Measurements from ENCODE around the gene KLHL24.
A peak's percentile ranks its signal among the peaks of the same experiment; 100 is the strongest.
"Not testable (repeated sequence)": the region's sequence is repeated elsewhere in the genome, so short reads cannot be mapped to it uniquely, and the experiment has no call there.

KLHL24 gene

GRCh38 chr3:183689621-183690020, 54.2 kb downstream of the KLHL24 start:
- not testable (repeated sequence) for ATAC-seq (replicated peaks; ENCODE audit: extremely low read depth, poor library complexity, severe bottlenecking); H3K27me3 Mint-ChIP-seq; DNase-seq (ENCODE audit: low spot score in 2 of 2); H3K9me3 Mint-ChIP-seq; H3K36me3 Mint-ChIP-seq (ENCODE audit: insufficient read depth); H3K27ac Mint-ChIP-seq (ENCODE audit: low read depth); H3K4me1 Mint-ChIP-seq; H3K4me3 Mint-ChIP-seq

- H3K4me3 Mint-ChIP-seq = no peak overlapping the region
- H3K9me3 Mint-ChIP-seq = no peaks in the 10 kb centered on the region
- H3K36me3 Mint-ChIP-seq (ENCODE audit: insufficient read depth) = no peaks in the 10 kb centered on the region
- no peak for DNase-seq (ENCODE audit: low spot score in 2 of 2)
- no peaks in the 10 kb centered on the region for H3K27me3 Mint-ChIP-seq
- H3K4me1 Mint-ChIP-seq = no peaks in the 10 kb centered on the region
- ATAC-seq (replicated peaks; ENCODE audit: extremely low read depth, poor library complexity, severe bottlenecking) = no peak
- H3K27ac Mint-ChIP-seq (ENCODE audit: low read depth) = no peak overlapping the region
These were observed 55.1 kb downstream of the KLHL24 start for GRCh38 chr3:183690402-183690995.

- H3K27me3 Mint-ChIP-seq = no peaks in the 10 kb centered on the region
- ATAC-seq (replicated peaks; ENCODE audit: extremely low read depth, poor library complexity, severe bottlenecking) = no peak
- peaks cover 6% of the 10 kb centered on the region for H3K4me1 Mint-ChIP-seq
- H3K27ac Mint-ChIP-seq (ENCODE audit: low read depth) = no peak overlapping the region
- DNase-seq (ENCODE audit: low spot score in 2 of 2) = no peak
- no peaks in the 10 kb centered on the region for H3K36me3 Mint-ChIP-seq (ENCODE audit: insufficient read depth)
- no peaks in the 10 kb centered on the region for H3K9me3 Mint-ChIP-seq
- H3K4me3 Mint-ChIP-seq = no peak overlapping the region
These were observed 57.0 kb downstream of the KLHL24 start for GRCh38 chr3:183692436-183692835.

- Mint-ChIP-seq H3K4me3 (no peak overlapping the region), H3K36me3 (ENCODE audit: insufficient read depth) (peaks cover 2% of the 10 kb centered on the region), H3K4me1 (peaks cover 30% of the 10 kb centered on the region), H3K27me3 (no peaks in the 10 kb centered on the region), H3K27ac (ENCODE audit: low read depth) (peak overlapping the region; percentile 51), H3K9me3 (no peaks in the 10 kb centered on the region)
- ATAC-seq (replicated peaks; ENCODE audit: extremely low read depth, poor library complexity, severe bottlenecking) (no peak), DNase-seq (ENCODE audit: low spot score in 2 of 2) (no peak)
These were observed 60.3 kb downstream of the KLHL24 start for GRCh38 chr3:183695569-183696364.

DNA sequence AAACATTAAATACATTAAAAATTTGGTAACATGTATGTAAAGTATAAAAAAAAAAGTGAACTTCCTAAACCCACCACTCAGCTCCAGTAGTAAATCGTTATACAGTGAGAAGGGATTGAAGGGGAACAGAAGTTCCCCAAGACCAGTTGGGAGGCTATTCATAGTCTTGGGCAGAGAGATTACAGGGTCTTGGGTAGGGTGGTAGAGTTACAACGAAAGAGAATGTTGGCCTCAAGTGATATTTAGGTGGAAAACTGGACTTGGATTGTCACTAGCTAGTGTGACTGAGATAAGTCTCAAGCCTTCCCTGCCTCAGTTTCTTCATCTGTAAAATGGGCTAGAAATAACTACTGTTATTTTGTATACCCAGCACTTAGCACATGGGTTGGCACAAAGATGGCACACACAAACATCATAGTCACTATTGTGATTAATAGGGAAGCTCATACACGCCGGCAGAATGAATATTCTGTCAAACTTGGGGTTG, 61.7 kb downstream of the KLHL24 start:
- H3K27me3 Mint-ChIP-seq = no peaks in the 10 kb centered on the region
- H3K4me1 Mint-ChIP-seq = peaks cover 33% of the 10 kb centered on the region
- H3K36me3 Mint-ChIP-seq (ENCODE audit: insufficient read depth) = peaks cover 4% of the 10 kb centered on the region
- ATAC-seq (replicated peaks; ENCODE audit: extremely low read depth, poor library complexity, severe bottlenecking) (no peak), DNase-seq (ENCODE audit: low spot score in 2 of 2) (peak in 1 of 2 donors; percentile 14)
- peak overlapping the region; percentile 34 for H3K27ac Mint-ChIP-seq (ENCODE audit: low read depth)
- no peaks in the 10 kb centered on the region for H3K9me3 Mint-ChIP-seq
- H3K4me3 Mint-ChIP-seq = peak overlapping the region; percentile 68

GRCh38 chr3:183697610-183698317, 62.3 kb downstream of the KLHL24 start, which contains the start of gene YEATS2:
TSS of gene YEATS2 (plus strand) at chr3:183697797. CDS start at chr3:183715163, 17,366 bp downstream.
- Mint-ChIP-seq H3K27ac (ENCODE audit: low read depth) (peak within 1 kb of the TSS; percentile 75), H3K4me3 (peak within 1 kb of the TSS; percentile 68), H3K27me3 (no peaks in the 10 kb centered on the region), H3K9me3 (no peaks in the 10 kb centered on the region), H3K4me1 (peaks cover 33% of the 10 kb centered on the region), H3K36me3 (ENCODE audit: insufficient read depth) (peaks cover 4% of the 10 kb centered on the region)
- peak; percentile 78 for ATAC-seq (replicated peaks; ENCODE audit: extremely low read depth, poor library complexity, severe bottlenecking)
- DNase-seq (ENCODE audit: low spot score in 2 of 2) = peak; percentile 27 to 33

DNA sequence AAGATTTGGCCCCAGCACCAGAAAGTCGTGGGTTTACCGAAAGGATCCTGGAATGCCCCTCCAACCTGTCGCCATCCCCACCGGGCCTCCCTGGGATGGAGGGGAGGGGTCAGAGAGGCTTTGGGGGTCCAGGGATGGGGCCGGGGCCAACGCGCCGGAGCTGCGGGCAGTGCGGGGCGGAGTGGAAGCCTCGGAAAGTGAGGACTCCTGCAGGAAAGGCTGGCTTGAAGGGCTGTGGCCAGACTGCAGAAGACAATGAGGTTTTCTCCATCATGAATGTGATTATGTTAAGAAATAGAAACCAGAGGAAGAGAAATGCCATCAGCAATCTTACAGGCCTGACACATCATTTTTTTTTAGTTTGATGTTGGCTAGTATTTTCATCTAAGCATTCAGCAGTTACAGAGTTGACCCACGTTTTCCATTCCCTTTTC, 62.9 kb downstream of the KLHL24 start:
- peak in 1 of 2 donors; percentile 13 for DNase-seq (ENCODE audit: low spot score in 2 of 2)
- Mint-ChIP-seq H3K4me1 (peaks cover 36% of the 10 kb centered on the region), H3K27ac (ENCODE audit: low read depth) (peak overlapping the region; percentile 75), H3K4me3 (peak overlapping the region; percentile 68), H3K9me3 (no peaks in the 10 kb centered on the region), H3K36me3 (ENCODE audit: insufficient read depth) (peaks cover 4% of the 10 kb centered on the region), H3K27me3 (no peaks in the 10 kb centered on the region)
- ATAC-seq (replicated peaks; ENCODE audit: extremely low read depth, poor library complexity, severe bottlenecking) = peak; percentile 56

DNA sequence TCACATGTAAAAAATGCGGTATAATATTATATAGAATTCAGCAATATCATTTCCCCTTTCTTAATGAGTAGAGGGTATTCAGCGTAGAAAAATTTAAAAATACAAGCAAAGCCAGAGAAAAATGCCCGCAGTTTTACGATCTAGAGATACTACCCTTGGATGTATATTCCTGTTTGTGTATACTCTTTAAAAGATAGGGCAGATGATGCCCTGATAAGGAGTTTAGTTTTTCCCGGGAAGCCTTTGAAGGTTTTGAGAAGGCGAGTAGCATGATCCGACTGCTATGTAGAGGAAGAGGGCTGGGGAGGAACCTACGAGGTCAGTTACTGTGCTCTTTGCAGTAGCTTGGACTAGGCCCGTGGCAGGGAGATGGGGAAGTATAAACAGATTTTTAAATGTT, 63.3 kb downstream of the KLHL24 start:
- no peak for DNase-seq (ENCODE audit: low spot score in 2 of 2)
- peak; percentile 27 for ATAC-seq (replicated peaks; ENCODE audit: extremely low read depth, poor library complexity, severe bottlenecking)

DNA sequence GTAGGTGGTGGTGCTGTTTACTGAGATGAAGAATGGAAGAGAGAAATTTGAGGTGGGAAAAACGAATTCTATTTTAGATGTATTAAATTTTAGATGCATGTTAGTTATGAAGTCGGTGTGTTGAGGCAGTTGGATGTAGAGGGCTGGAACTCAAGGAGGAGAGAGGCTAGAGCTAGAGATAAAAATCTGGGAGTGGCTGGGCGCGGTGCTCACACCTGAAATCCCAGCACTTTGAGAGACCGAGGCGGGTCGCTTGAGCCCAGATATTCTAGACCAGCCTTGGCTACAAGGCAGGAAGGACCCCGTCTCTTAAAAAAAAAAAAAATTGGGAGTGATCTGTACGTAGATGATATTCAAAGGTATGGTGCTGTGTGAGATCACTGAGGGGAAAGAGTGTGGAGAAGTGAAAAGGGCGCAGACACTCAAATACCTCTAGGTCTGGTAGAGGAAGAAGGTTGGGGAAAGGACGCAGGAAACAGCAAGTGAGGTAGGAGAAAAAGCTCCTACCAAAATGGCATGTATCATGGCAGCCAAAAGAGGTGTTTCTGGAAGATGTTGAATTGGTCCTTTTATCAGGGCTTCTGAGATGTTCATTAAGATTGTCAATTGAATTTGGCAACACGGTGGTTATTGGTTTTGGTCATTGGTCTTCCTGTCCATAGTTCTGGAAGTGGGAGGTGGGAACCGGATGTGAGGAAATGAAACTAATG, 64.0 kb downstream of the KLHL24 start:
- Mint-ChIP-seq H3K9me3 (no peaks in the 10 kb centered on the region), H3K27me3 (no peaks in the 10 kb centered on the region), H3K4me1 (peaks cover 45% of the 10 kb centered on the region), H3K27ac (ENCODE audit: low read depth) (peak overlapping the region; percentile 75), H3K4me3 (peak overlapping the region; percentile 68), H3K36me3 (ENCODE audit: insufficient read depth) (peaks cover 4% of the 10 kb centered on the region)
- ATAC-seq (replicated peaks; ENCODE audit: extremely low read depth, poor library complexity, severe bottlenecking) = no peak
- DNase-seq (ENCODE audit: low spot score in 2 of 2) = no peak

More for the DNA sequence above, 63.3 kb downstream of the KLHL24 start:
- Mint-ChIP-seq H3K9me3 (no peaks in the 10 kb centered on the region), H3K4me3 (peak overlapping the region; percentile 68), H3K4me1 (peaks cover 39% of the 10 kb centered on the region), H3K36me3 (ENCODE audit: insufficient read depth) (peaks cover 4% of the 10 kb centered on the region), H3K27me3 (no peaks in the 10 kb centered on the region), H3K27ac (ENCODE audit: low read depth) (peak overlapping the region; percentile 75)

- no peak overlapping the region for H3K4me3 Mint-ChIP-seq
- H3K27ac Mint-ChIP-seq (ENCODE audit: low read depth) = no peak overlapping the region
- DNase-seq (ENCODE audit: low spot score in 2 of 2) (no peak), ATAC-seq (replicated peaks; ENCODE audit: extremely low read depth, poor library complexity, severe bottlenecking) (no peak)
- H3K27me3 Mint-ChIP-seq = no peaks in the 10 kb centered on the region
- H3K4me1 Mint-ChIP-seq = peaks cover 45% of the 10 kb centered on the region
- no peaks in the 10 kb centered on the region for H3K9me3 Mint-ChIP-seq
- H3K36me3 Mint-ChIP-seq (ENCODE audit: insufficient read depth) = peaks cover 6% of the 10 kb centered on the region
These were observed 66.3 kb downstream of the KLHL24 start for GRCh38 chr3:183701744-183702143.

- H3K4me3 Mint-ChIP-seq; ATAC-seq (replicated peaks; ENCODE audit: extremely low read depth, poor library complexity, severe bottlenecking); H3K27ac Mint-ChIP-seq (ENCODE audit: low read depth); DNase-seq (ENCODE audit: low spot score in 2 of 2); H3K36me3 Mint-ChIP-seq (ENCODE audit: insufficient read depth); H3K9me3 Mint-ChIP-seq; H3K27me3 Mint-ChIP-seq: not testable (repeated sequence)
- peaks cover 34% of the 10 kb centered on the region for H3K4me1 Mint-ChIP-seq
These were observed 68.5 kb downstream of the KLHL24 start for GRCh38 chr3:183703892-183704291.

GRCh38 chr3:183710231-183710630, 74.8 kb downstream of the KLHL24 start:
- DNase-seq (ENCODE audit: low spot score in 2 of 2) = no peak
- no peak overlapping the region for H3K4me3 Mint-ChIP-seq
- peaks cover 1% of the 10 kb centered on the region for H3K36me3 Mint-ChIP-seq (ENCODE audit: insufficient read depth)

More at GRCh38 chr3:183710231-183710630, 74.8 kb downstream of the KLHL24 start:
- ATAC-seq (replicated peaks; ENCODE audit: extremely low read depth, poor library complexity, severe bottlenecking) = no peak
- Mint-ChIP-seq H3K4me1 (no peaks in the 10 kb centered on the region), H3K27me3 (no peaks in the 10 kb centered on the region), H3K27ac (ENCODE audit: low read depth) (no peak overlapping the region), H3K9me3 (no peaks in the 10 kb centered on the region)

Measured in central memory CD8-positive, alpha-beta T cell (primary cell).